ENCODE results near the gene MBTPS1. TPM values are rescaled to one million over a fixed set of nuclear protein-coding genes. Genes with fewer than 3 reads are reported as not detected.

Gene MBTPS1
- total and polyA plus RNA-seq, 10 of the 15 experiments (the other 5 are each of a cell fraction or from before 2014, with no cell fraction given): 1.3 to 43.9 (median 35.2) TPM

DNA sequence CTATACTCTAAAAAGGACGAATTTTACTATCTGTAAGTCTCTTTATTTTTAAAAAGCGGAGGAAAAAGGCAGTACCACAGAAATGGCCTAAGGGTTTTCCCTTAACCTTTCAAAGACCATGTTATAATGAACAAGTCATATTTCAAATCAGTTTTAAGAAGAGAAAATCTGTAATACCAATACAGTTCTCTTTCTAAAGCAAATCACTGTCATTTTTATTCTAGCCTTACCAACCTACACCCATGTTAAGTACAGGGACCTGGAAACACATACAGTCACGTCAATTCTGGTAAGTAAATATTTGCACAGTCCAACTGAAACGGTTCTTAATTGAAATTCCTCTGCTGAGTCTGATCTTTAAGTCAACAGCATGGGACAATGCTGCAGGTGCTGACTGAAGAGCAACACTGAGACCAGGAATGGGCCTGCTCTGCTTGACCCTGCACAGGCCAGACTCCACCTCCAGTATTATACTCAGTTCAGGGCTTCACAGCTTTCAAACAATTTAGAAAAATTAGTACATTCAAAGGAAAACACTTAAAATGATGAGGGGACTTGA is 20.2 kb downstream of the MBTPS1 start:
- in situ Hi-C loops (cut with MboI) (no loop called here), intact Hi-C loops (cut with micrococcal nuclease; ENCODE audit: unreplicated experiment) (no loop called here)
- CTCF ChIA-PET: interaction anchor here (0.6 kb wide), 1 partner anchor 90 kb away, joined by 3 read pairs; the partner anchor contains the start of gene TAF1C
- DNase-seq (ENCODE audit: low read depth, low spot score): no peak
- TF ChIP-seq, protein P1, sequence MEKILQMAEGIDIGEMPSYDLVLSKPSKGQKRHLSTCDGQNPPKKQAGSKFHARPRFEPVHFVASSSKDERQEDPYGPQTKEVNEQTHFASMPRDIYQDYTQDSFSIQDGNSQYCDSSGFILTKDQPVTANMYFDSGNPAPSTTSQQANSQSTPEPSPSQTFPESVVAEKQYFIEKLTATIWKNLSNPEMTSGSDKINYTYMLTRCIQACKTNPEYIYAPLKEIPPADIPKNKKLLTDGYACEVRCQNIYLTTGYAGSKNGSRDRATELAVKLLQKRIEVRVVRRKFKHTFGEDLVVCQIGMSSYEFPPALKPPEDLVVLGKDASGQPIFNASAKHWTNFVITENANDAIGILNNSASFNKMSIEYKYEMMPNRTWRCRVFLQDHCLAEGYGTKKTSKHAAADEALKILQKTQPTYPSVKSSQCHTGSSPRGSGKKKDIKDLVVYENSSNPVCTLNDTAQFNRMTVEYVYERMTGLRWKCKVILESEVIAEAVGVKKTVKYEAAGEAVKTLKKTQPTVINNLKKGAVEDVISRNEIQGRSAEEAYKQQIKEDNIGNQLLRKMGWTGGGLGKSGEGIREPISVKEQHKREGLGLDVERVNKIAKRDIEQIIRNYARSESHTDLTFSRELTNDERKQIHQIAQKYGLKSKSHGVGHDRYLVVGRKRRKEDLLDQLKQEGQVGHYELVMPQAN (conservative IDR thresholded peaks at IDR 0.05): no peak
- no peak for TF ChIP-seq DPF2 (IDR thresholded peaks at IDR 0.05)
- TF ChIP-seq ZBED1 (IDR thresholded peaks at IDR 0.05; ENCODE audit: borderline replicate concordance): no peak
- no peak for TF ChIP-seq EP300 (IDR thresholded peaks at IDR 0.05; ENCODE audit: borderline replicate concordance in 1 of 2, control insufficient read depth in 1 of 2, low read depth in 2 of 2, low read length in 2 of 2)
- no peak for TF ChIP-seq EED (IDR thresholded peaks at IDR 0.05; ENCODE audit: low read depth)
- no peak for TF ChIP-seq SIX5 (IDR thresholded peaks at IDR 0.05; ENCODE audit: low read depth, low read length, severe bottlenecking)
- no peak for TF ChIP-seq TAF1 (IDR thresholded peaks at IDR 0.05; ENCODE audit: borderline replicate concordance, low read depth, low read length)
- TF ChIP-seq KDM1A (IDR thresholded peaks at IDR 0.05; ENCODE audit: borderline replicate concordance): no peak
- TF ChIP-seq, protein P2, sequence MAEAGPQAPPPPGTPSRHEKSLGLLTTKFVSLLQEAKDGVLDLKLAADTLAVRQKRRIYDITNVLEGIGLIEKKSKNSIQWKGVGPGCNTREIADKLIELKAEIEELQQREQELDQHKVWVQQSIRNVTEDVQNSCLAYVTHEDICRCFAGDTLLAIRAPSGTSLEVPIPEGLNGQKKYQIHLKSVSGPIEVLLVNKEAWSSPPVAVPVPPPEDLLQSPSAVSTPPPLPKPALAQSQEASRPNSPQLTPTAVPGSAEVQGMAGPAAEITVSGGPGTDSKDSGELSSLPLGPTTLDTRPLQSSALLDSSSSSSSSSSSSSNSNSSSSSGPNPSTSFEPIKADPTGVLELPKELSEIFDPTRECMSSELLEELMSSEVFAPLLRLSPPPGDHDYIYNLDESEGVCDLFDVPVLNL (IDR thresholded peaks at IDR 0.05; ENCODE audit: low read depth, low read length): no peak
- peaks cover 2% of the 10 kb centered on the region; the same call in 1 of the 2 replicates for H4K20me1 ChIP-seq (ENCODE audit: control insufficient read depth, insufficient read depth)
- H2AFZ ChIP-seq (ENCODE audit: control insufficient read depth, low read depth, low read length): no peak overlapping the region
- BruUV-seq (replicated peaks): no TSS peak
- no peaks in the 10 kb centered on the region; the same call in 1 of the 2 replicates for H3K4me1 ChIP-seq (ENCODE audit: control insufficient read depth, insufficient read depth, low read length)
- no peaks in the 10 kb centered on the region for H3K27me3 ChIP-seq (replicated peaks in 1 of 2; ENCODE audit: control insufficient read depth in 2 of 2, insufficient read depth in 2 of 2, low read length in 1 of 2)
- H3K27ac ChIP-seq (ENCODE audit: control insufficient read depth, insufficient read depth): no peak overlapping the region
- ATAC-seq: no peak
- RAD21 ChIA-PET (ENCODE audit: unreplicated experiment): no interaction called here
- FAIRE-seq: no peak
- no peak overlapping the region for H3K9ac ChIP-seq (ENCODE audit: control insufficient read depth, insufficient read depth, low read length)
- SMC1A ChIA-PET (ENCODE audit: uncharacterized antibody, unreplicated experiment): no interaction called here
- 74% methylated on average over 4 of the region's 4 CpGs for WGBS (ENCODE audit: insufficient coverage, insufficient replicate concordance, low lambda C conversion rate, missing lambda C conversion rate)
- H3K36me3 ChIP-seq (ENCODE audit: control insufficient read depth in 2 of 2, insufficient read depth in 2 of 2, low read length in 1 of 2): peaks cover 11 to 37% of the 10 kb centered on the region in 2 experiments
- POLR2A ChIA-PET: interaction anchor here (1.2 kb wide), 1 partner anchor 20 kb away, joined by 3 read pairs; the partner anchor contains the start of gene MBTPS1
- no peaks in the 10 kb centered on the region for H3K79me2 ChIP-seq (ENCODE audit: control insufficient read depth, insufficient read depth, low read length)
- no peak overlapping the region for H3K4me3 ChIP-seq
- no peaks in the 10 kb centered on the region for H3K9me3 ChIP-seq (replicated peaks; ENCODE audit: control insufficient read depth, insufficient read depth, low read length)
- H3K4me2 ChIP-seq (ENCODE audit: control insufficient read depth, insufficient read depth): no peak overlapping the region

Data from GM12878 (cell line).